OCI-LY3 (cell line): ENCODE measurements around the gene CBX4.

ENCODE experiments used
- EZH2phosphoT487 ChIP-seq: fragments of 200-600 bp; shearing (Covaris generic); IDR thresholded peaks from 2 replicates; pipeline ENCODE4 v1.6.1; 2018; ENCODE audit warnings: antibody characterized with exemption, mixed run types, low read depth
- TF ChIP-seq, protein P1 (sequence below): fragments of 200-600, 300-600 bp; sonication (generic); IDR thresholded peaks from 2 replicates; pipeline ENCODE4 v1.5.1; 2014; ENCODE audit warnings: antibody characterized with exemption, low read length, low read depth

DNA sequence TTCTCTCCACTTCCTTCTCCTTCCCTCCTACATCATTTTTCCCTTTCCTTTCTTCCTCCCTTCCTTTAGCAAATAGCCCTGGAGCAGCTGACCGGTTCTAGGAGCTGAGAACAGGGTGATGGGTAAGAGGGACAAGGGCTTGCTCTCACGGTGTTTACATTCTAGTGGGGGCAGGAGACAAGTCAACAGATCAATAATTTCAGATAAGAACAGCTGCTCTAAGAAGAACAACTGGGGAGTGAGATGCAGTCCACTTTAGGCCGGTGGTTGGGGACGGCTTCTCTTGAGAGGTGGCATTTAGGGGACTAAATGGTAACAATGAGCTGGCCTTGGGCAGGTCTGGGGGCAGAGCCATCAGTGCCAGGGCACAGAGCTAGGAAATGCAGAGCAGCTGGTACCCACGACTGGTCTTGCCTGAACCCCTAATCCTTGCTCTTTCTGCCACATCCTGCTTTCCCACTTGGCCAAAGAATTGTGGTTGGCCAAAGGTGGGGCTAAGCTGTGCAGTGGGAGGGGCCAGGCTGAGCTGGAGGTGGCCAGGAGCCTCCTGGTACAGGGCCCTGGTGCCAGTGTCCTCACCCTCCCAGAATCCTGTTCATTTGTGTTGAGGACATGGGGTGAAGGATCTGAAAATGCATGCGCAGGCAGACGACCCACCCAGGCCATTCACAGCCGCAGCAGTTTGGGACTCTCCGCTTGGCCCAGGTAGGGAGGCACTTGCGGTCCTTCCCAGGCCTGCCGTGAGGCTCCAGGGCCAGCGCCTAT, 17.7 kb downstream of the CBX4 start:
- TF ChIP-seq, protein P1, sequence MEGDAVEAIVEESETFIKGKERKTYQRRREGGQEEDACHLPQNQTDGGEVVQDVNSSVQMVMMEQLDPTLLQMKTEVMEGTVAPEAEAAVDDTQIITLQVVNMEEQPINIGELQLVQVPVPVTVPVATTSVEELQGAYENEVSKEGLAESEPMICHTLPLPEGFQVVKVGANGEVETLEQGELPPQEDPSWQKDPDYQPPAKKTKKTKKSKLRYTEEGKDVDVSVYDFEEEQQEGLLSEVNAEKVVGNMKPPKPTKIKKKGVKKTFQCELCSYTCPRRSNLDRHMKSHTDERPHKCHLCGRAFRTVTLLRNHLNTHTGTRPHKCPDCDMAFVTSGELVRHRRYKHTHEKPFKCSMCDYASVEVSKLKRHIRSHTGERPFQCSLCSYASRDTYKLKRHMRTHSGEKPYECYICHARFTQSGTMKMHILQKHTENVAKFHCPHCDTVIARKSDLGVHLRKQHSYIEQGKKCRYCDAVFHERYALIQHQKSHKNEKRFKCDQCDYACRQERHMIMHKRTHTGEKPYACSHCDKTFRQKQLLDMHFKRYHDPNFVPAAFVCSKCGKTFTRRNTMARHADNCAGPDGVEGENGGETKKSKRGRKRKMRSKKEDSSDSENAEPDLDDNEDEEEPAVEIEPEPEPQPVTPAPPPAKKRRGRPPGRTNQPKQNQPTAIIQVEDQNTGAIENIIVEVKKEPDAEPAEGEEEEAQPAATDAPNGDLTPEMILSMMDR: no peak
- no peak for TF ChIP-seq EZH2phosphoT487
